EL (cell line): ENCODE results near the gene ZCCHC4.

ENCODE experiments used
- DNase-seq: peaks from one replicate; pipeline ENCODE4 v3.0.0-alpha.2; 2016

ZCCHC4 gene

GRCh38 chr4:25378437-25378743 lies 65.8 kb downstream of the ZCCHC4 start:
- DNase-seq: no peak

- DNase-seq: no peak
Observed at GRCh38 chr4:25379591-25379990, 67.0 kb downstream of the ZCCHC4 start.

GRCh38 chr4:25383647-25384046 lies 71.1 kb downstream of the ZCCHC4 start:
- no peak for DNase-seq

GRCh38 chr4:25386926-25387325 lies 74.4 kb downstream of the ZCCHC4 start:
- no peak for DNase-seq

- DNase-seq: no peak
Observed at GRCh38 chr4:25397305-25397704, 84.7 kb downstream of the ZCCHC4 start.

- DNase-seq: no peak
Observed at GRCh38 chr4:25399510-25399909, 86.9 kb downstream of the ZCCHC4 start.

- peak; percentile 31 for DNase-seq
Observed at GRCh38 chr4:25401066-25401465, 88.5 kb downstream of the ZCCHC4 start.

- DNase-seq: no peak
Observed at GRCh38 chr4:25402521-25402920, 89.9 kb downstream of the ZCCHC4 start.

- DNase-seq: no peak
Observed at GRCh38 chr4:25403699-25404098, 91.1 kb downstream of the ZCCHC4 start.

- DNase-seq: no peak
Observed at GRCh38 chr4:25405453-25405852, 92.9 kb downstream of the ZCCHC4 start.

DNA sequence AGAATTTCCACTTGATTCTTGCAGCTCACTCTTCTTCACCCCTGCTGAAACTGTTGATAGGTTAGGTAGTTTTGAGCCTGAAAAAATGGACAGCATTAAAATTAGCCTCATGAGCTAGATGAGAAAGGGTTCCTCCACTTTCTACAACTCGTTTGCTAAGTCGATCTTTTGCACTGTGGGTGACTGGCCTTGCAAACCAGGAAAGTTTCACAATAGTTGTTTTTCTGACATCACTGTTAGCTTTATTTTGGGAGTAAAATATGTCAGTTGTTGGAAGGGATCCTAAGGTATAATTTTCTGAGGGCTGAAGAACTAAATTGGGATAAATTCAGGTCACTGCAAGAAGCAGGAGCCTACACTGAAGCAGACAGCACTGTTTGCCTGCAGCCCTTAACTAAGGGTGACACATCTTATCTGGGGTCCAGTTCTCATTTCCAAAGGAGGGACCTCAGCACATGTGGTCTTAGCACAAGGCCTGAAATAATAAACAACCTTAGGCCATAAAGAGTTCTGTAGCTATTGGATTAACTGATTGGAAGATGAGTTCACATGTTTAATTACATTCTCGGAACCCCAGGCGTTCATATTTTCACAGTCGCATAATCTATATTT lies 93.6 kb downstream of the ZCCHC4 start:
- peak; percentile 12 for DNase-seq

DNA sequence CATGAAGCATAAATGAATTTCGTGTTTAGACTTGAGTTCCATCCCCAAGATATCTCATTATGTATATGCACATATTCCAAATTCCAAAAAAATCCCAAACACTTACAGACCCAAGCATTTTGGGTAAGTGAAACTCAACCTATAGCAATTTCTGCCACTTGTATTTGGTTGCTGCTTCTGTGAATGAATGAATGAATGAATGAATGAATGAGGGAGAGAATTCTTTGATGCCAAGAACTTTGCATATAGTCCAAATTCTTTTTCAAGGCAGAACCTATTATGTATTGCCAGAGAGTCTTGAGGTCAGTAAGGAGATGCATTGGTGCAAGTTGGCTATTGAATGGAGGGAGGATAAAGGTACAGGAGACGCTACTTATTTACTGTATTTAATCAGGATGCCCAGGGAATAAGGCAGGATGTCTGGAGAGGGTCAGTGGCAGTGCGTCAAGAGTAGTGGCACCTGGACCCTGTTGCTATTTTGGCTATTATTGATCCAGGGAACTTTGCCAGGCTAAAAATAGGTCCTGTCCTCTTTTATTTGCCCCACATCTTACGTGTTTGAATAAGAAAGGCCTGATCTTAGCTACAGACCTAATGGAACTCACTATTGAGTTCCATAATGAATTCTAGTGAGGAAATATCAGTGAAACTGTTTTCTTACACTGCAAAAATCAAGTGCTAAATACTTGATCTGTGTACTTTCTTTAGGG lies 98.4 kb downstream of the ZCCHC4 start:
- DNase-seq: no peak

GRCh38 chr4:25413261-25413660 lies 100.7 kb downstream of the ZCCHC4 start:
- DNase-seq: no peak

DNA sequence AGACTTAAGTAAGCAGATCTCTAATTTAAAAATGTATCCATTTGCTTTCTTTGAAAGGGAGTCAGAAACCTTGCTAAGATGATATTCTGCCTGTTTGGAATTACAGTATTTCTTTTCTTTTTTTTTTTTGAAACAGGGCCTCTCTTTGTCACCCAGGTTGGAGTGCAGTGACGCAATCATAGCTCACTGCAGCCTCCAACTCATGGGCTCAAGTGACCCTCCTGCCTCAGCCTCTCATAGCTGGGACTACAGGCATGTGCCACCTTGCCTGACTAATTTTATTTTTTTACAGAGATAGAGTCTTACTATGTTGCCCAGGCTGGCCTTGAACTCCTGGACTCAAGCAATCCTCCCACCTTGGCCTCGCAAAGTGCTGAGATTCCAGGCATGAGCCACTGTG lies 104.4 kb downstream of the ZCCHC4 start:
- DNase-seq: no peak
